Liver (tissue), 3 donors: ENCODE measurements around the gene SUCO.

Experiments
- GABPA ChIP-seq, 2 donors: IDR thresholded peaks in 1 of 2; conservative IDR thresholded peaks in 1 of 2; 2 replicates each; pipeline ENCODE4 v1.6.1; 2016; ENCODE audit warnings: antibody characterized with exemption in 2 of 2, mild to moderate bottlenecking in 1 of 2, moderate library complexity in 1 of 2
- RXRA ChIP-seq, 2 donors: IDR thresholded peaks; 2 replicates each; pipeline ENCODE4 v1.6.1; 2017 to 2018; ENCODE audit warnings: antibody characterized with exemption in 2 of 2, mild to moderate bottlenecking in 1 of 2
- SP1 ChIP-seq: IDR thresholded peaks from 2 replicates; pipeline ENCODE4 v1.6.1; 2018; ENCODE audit warnings: antibody characterized with exemption, mild to moderate bottlenecking
- TAF1 ChIP-seq: conservative IDR thresholded peaks from 2 replicates; pipeline ENCODE4 v1.6.1; 2016; ENCODE audit warnings: antibody characterized with exemption, mild to moderate bottlenecking
- YY1 ChIP-seq: IDR thresholded peaks from 2 replicates; pipeline ENCODE4 v1.6.1; 2016; ENCODE audit warnings: antibody characterized with exemption, mild to moderate bottlenecking
- TF ChIP-seq, protein P1 (sequence below): fragments of 150-350 bp; IDR thresholded peaks from 2 replicates; pipeline ENCODE4 v1.5.1; 2017; ENCODE audit warnings: improper control_type of control experiment, low read depth, low read length; ENCODE audit not compliant: missing input control
- TF ChIP-seq, protein P2 (sequence below): IDR thresholded peaks from 2 replicates; pipeline ENCODE4 v1.6.1; 2016; ENCODE audit warnings: antibody characterized with exemption, mild to moderate bottlenecking
- donor health status: healthy.
- donor health status: healthy.

DNA sequence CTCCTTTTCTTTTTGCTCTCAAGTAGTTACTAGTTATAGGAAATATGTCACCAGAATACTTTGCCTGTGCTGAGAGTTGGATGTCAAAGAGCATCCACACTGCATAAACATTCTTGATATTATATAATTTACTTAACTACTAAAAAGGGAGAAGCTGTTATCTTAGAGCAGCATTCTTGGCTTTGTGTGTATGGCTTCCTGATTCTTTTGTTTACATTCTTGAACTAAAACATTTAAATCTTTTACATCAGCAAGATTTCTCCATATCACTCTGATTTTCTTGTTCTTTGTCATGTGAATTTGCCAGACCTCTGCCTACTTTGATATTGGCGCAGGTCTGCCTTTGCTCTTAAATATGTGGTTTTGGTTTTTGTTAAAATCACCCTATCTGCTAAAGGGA is 48.8 kb downstream of the SUCO start:
- TF ChIP-seq, protein P1, sequence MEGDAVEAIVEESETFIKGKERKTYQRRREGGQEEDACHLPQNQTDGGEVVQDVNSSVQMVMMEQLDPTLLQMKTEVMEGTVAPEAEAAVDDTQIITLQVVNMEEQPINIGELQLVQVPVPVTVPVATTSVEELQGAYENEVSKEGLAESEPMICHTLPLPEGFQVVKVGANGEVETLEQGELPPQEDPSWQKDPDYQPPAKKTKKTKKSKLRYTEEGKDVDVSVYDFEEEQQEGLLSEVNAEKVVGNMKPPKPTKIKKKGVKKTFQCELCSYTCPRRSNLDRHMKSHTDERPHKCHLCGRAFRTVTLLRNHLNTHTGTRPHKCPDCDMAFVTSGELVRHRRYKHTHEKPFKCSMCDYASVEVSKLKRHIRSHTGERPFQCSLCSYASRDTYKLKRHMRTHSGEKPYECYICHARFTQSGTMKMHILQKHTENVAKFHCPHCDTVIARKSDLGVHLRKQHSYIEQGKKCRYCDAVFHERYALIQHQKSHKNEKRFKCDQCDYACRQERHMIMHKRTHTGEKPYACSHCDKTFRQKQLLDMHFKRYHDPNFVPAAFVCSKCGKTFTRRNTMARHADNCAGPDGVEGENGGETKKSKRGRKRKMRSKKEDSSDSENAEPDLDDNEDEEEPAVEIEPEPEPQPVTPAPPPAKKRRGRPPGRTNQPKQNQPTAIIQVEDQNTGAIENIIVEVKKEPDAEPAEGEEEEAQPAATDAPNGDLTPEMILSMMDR, result no peak
- TF ChIP-seq, protein P2, sequence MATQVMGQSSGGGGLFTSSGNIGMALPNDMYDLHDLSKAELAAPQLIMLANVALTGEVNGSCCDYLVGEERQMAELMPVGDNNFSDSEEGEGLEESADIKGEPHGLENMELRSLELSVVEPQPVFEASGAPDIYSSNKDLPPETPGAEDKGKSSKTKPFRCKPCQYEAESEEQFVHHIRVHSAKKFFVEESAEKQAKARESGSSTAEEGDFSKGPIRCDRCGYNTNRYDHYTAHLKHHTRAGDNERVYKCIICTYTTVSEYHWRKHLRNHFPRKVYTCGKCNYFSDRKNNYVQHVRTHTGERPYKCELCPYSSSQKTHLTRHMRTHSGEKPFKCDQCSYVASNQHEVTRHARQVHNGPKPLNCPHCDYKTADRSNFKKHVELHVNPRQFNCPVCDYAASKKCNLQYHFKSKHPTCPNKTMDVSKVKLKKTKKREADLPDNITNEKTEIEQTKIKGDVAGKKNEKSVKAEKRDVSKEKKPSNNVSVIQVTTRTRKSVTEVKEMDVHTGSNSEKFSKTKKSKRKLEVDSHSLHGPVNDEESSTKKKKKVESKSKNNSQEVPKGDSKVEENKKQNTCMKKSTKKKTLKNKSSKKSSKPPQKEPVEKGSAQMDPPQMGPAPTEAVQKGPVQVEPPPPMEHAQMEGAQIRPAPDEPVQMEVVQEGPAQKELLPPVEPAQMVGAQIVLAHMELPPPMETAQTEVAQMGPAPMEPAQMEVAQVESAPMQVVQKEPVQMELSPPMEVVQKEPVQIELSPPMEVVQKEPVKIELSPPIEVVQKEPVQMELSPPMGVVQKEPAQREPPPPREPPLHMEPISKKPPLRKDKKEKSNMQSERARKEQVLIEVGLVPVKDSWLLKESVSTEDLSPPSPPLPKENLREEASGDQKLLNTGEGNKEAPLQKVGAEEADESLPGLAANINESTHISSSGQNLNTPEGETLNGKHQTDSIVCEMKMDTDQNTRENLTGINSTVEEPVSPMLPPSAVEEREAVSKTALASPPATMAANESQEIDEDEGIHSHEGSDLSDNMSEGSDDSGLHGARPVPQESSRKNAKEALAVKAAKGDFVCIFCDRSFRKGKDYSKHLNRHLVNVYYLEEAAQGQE, result no peak
- TF ChIP-seq SP1, result no peak
- no peak for TF ChIP-seq GABPA (IDR thresholded peaks at IDR 0.05 in 1 of 2, conservative IDR thresholded peaks at IDR 0.05 in 1 of 2)
- no peak for TF ChIP-seq RXRA (IDR thresholded peaks at IDR 0.05)
- TF ChIP-seq YY1, result no peak
- no peak for TF ChIP-seq TAF1
